Measurements from ENCODE around the gene HIC1.

GRCh38 chr17:2012499-2012898, 42.4 kb upstream of the HIC1 start:
- TF ChIP-seq CTCF (conservative IDR thresholded peaks at IDR 0.05; ENCODE audit: low read length): no peak
- no peak for TF ChIP-seq EZH2phosphoT487 (IDR thresholded peaks at IDR 0.05; ENCODE audit: borderline replicate concordance, low read depth, low read length)

Data from OCI-LY7 (cell line).